Ramos (cell line): Measurements from ENCODE around the gene RTKN.
"Not testable (repeated sequence)": the region's sequence is repeated elsewhere in the genome, so short reads cannot be mapped to it uniquely, and the experiment has no call there.

Experiments
- in situ Hi-C: fragments of 300-500 bp; cut with MboI; formaldehyde crosslinking; loops from one replicate; pipeline ENCODE4 v1.14.3; 2022; ENCODE audit warnings: low sequenced_read_pairs; ENCODE audit not compliant: unreplicated experiment

The RTKN gene, protein sequence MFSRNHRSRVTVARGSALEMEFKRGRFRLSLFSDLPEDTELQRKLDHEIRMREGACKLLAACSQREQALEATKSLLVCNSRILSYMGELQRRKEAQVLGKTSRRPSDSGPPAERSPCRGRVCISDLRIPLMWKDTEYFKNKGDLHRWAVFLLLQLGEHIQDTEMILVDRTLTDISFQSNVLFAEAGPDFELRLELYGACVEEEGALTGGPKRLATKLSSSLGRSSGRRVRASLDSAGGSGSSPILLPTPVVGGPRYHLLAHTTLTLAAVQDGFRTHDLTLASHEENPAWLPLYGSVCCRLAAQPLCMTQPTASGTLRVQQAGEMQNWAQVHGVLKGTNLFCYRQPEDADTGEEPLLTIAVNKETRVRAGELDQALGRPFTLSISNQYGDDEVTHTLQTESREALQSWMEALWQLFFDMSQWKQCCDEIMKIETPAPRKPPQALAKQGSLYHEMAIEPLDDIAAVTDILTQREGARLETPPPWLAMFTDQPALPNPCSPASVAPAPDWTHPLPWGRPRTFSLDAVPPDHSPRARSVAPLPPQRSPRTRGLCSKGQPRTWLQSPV

DNA sequence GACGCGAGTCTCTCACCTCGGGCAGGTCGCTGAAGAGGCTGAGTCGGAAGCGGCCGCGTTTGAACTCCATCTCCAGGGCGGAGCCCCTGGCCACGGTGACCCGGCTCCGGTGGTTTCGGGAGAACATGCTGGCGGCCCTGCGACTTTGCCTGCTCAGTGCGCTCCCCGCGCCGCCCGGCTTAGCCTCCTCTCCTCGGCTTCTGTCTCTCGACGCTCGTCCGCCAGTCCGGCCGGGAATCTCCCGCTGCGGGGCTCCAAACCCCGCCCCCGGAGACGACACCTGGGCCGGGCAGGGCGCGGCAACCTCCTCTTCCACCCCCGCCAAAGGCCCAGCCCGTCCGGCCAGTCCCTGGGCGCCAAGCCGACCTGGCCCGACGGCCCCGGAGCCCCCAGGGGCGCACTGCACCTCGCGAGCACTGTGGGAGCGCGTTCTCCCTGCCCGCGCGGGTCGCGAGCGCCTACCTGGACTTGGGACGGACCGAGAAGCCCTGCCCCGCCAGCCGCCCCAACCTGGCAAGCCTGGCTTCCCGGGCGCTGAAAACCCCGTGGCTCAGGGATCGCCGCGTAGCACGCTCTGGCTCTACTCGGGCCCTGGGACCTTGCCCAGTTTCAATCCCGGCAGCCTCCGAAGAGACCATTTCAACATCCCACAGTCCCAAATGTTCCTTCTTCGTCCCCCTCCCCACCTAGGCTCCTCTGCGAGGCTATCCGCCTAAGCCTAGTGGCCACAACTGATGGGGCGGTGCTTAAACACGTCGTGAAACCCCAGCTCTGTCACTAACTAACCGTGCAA, at the start of gene RTKN:
Gene RTKN (minus strand): TSS at position 248 of the 793 bp plus-strand sequence. CDS start 121 bp downstream, at position 127.
- in situ Hi-C loops = no loop called here

DNA sequence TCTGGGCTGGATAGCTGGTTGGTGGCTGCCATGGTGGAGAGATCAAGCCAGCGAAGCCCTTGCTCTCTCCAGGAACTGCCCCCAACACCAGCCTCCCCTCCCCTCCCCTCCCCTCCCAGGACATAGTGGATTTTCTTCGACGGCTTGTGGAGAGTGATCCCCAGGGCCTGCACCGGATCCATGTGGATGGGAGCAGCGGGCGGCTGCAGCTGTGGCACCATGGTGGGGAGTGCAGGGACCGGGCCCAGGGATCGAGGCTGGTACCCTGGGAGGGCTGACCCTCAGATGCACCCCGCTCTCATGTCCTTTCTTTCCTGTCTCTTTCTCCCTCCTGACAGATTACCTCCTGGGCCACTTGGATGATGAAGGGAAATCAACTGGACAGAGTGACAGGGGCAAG, 48.2 kb upstream of the RTKN start:
- in situ Hi-C loops = no loop called here

DNA sequence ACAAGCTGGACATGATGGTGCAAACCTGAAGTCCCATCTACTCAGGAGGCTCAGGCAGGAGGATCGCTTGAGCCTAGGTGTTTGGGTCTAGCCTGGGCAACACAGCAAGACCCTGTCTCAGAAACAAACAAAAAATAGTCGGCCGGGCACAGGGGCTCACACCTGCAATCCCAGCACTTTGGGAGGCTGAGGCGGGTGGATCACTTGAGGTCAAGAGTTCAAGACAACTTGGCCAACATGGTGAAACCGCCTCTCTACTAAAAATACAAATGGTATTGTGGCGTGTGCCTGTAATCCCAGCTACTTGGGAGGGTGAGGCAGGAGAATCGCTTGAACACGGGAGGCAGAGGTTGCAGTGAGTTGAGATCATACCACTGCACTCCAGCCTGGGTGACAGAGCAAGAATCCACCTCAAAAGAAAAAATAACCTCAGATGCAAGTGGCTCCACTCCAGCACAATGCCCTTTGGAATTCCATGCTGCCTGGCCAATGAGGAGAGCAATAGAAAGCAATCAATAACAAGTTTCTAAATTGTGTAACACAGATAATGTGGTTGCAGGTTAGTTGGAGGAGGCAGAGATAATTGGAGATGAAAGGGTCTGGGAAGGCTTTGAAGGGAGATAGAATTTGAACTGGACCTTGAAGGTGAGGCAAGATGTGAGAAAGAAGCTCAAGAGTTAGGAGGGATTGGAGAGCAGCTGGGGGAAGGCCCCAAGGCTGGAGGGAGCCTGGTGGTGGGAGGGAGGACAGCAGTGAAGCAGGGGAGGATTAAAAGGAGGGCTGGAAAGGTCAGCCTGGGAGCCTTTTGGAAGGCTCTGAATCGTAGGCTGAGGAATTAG, 47.1 kb upstream of the RTKN start:
- in situ Hi-C loops = no loop called here

DNA sequence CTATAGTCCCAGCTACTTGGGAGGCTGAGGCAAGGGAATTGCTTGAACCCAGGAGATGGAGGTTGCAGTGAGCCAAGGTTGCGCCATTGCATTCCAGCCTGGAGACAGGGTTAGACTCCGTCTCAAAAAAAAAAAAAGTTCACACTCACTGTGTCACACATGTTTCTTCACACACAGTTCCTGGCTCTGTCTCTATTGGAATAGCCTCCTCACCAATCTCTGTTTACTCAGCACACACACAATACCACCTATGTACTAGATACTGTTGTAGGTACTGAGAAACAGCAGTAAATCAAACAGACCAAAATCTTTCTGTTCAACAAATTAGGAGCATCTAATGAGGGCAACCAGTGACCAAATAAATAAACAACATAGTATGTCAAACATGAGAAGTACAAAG, 44.4 kb upstream of the RTKN start:
- in situ Hi-C loops = no loop called here

DNA sequence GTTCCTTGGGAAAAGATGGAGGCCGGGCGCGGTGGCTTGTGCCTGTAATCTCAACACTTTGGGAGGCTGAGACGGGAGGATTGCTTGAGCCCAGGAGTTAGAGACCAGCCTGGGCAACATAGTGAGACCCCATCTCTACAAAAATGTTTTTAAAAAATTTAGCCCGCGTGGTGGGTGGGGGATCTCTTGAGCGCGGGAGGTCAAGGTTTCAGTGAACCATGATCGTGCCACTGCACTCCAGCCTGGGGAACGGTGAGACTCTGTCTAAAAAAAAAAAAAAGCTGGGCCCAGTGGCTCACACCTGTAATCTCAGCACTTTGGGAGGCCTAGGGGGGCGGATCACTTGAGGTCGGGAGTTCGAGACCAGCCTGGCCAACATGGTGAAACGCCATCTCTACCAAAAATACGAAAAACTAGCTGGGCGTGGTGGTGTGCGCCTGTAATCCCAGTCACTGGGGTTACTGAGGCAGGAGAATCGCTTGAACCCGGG, 42.0 kb upstream of the RTKN start:
- in situ Hi-C loops = not testable (repeated sequence)

DNA sequence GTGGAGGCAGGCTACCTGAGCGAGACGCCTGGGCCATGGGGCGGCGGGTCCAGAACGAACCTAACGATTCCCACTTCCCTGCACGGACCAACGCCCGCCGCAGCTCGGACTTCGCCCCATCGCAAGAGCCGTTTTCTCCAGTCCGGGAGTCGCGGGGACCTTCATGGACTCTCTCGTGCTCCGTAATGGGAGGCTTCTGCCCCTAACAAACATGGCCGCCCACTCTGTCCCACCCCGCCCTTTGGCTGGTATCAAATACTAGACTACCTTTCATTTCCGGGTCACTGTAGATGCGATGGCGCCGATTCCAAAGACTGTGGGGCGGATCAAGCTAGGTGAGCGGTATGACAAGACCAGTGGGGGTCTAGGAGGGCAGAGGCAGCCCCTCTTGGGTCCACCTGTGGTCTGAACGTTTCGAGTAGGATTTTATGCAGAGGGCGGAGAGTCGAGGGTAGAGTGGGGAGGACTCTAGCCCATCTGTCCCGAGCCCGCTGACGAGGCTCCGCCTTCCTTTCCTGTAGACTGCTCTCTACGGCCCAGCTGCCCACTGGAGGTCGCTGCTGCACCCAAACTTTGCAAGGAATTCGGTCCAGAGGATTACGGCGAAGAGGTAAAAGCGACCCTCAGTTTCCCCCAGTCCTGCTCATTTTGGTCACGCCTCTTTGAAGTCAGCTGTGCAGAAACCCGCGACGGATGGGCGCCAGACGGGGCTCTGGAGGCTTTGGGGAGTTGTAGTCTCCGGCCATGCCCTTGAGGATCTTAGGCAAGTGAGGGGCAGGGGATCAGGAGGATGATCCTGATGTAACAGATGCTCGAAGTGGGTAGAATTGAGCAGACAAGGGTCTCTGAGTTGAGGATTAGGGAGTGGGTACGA, 41.3 kb upstream of the RTKN start, which contains the start of the genes CCDC142 and TTC31:
Gene CCDC142 (minus strand): TSS at position 198 of the 874 bp plus-strand sequence. CDS start 161 bp downstream, at position 37.
Gene TTC31 (plus strand): TSS at position 281 of the 874 bp plus-strand sequence. CDS start 15 bp downstream, at position 296.
- in situ Hi-C loops = no loop called here

DNA sequence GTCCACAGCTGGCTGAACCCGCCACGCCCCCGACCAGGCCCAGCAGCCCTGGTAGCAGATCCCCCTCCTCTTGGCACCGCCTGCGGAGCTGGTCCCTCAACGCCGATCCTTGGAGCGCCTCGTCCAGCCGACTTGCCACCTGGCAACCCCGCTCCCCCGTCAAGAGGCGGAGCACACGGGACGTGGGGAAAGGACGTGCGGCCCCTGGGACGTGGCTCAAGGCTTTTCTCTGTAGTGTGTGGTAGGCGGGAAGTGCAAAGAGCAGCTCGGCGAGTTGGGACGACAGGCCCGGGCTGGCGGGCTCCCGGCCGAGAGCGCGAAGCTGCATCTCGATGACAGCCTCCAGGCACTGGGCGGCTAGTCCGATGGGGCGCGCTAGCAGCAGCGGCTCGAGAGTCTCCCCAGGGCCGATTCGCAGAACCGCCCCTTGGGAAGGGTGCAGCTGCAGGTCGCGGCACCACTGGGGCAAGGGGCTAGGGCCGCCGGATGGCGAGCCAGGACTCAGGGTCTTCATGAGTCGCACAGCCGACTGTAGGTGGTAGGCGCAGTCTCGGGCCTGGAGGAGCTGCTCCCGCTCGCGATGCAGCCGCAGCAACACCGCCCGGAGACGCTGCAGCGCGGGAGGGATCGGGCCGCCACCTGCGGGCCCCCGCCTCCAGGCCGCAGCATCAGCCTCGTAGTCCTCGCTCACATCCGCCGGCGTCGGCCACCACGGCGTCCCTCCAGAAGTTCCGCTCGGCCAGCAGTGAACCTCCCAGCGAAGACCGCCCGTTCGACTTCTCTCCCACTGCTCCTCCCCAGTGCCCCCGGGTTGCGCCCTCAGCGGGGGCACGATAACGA, 40.4 kb upstream of the RTKN start:
- in situ Hi-C loops = no loop called here

DNA sequence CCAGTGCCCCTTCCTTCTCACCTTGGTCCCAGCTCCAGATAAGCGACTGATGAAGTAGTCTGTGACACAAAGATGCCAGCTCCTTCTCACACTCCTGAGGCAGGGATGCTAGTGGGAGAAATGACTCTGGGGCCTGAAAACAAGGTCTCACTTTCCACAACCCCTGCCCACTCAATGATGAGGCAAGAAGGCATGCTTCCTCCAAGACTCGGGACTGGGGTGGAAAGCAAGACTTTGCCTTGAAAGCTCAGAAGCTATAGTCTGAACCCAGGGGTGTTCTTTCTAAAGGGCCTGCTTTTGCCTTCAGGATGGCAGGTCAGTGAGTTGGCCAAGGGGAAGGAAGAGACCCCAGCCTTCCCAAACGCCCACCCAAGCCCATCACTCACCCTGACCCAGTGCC, 39.7 kb upstream of the RTKN start:
- in situ Hi-C loops = no loop called here

DNA sequence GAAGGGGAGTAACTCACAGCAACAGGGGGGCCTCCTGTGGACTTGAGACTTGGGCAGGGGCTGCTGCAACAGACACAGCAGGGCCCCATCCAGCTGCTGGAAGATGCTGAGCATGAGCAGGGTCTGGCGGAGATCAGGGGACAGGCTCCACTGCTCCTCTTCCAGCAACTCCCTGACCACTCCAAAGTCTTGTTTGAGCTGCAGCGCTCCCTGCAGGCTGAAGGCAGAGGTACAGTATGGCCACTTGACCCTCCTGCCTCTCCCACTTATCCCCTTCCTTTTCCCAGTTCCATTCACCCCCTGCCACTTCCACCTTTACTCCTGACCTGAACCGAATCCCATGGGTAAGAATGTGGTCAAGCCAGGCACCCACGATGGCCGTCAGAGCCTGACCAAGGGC, 33.2 kb upstream of the RTKN start:
- in situ Hi-C loops = no loop called here

DNA sequence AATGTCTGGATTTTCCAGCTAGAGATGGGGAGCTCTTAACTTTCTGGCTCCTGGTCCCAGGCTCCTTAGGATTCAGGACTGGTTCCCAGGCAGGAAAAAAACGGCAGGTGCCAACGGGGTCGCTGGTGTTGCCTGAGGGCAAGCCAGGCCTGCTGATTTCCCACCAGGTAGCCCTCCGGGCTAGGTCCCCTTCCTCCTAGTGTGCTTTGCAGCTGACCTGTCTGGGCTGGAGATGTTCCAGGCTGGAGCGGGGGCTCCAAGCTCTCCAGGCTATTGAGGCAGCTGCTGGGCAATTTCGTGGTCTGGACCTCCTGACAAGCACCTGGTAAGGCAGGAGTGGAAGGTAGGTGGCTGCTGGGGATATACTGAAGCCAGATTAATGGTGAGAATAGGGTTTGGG, 32.7 kb upstream of the RTKN start:
- in situ Hi-C loops = no loop called here

DNA sequence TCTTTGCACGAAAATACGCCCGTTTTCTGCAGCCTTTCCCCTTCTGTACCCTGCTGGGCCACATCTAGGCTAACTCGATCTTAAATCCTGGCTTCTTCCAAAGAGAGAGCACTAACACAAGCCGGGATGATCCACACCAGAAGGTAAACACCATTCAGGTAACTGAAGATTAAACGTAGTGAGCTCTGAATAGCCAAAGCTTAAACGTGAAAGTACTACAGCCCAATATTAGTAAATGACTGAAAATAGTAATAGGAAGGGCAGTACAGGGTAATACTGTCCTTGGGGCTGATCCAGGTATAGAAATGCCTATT, 31.2 kb upstream of the RTKN start:
- in situ Hi-C loops = no loop called here

DNA sequence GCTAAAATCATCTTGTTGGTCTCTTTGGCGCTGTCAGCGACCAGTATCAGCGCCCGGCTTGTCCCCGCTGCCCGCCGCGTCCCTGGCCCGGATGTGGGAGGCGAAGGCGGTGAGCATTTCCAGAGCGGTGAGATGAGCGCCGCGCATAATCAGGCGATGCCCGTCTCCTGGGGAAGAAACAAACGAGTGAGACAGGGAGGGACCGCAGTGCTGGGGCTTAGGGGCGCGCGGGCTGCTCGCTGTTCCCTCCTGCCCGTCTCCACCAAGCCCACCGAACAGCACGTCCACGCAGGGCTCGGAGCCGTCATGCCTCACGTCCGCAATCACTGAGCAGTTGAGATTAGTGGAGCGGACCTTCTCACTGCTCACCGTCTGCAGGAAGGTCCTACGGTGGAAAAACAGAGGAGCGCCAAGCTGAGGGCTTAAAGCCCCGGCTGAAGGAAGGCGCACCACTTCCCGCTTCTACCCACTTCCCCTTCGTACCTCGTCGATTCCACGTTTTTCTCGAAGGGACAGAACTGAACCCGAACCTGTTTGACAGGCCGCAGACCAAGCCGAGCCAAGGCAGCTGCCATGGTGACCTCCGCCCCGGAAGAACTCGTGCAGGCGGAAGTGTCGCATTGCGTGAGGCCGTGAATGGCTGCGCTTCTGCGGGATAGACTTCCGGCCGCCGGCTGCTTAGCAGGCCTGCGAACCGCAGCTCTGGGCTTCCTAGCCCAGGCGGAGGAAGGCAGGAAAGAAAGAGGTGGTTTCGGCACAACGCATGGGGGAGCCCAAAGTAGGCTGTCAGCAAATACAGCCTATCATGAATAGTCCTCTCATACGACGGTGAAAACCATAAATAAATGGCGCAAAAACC, 30.6 kb upstream of the RTKN start, which contains the start of gene MRPL53:
Gene MRPL53 (minus strand): TSS at position 595 of the 859 bp plus-strand sequence. CDS start 20 bp downstream, at position 575.
- in situ Hi-C loops = no loop called here

DNA sequence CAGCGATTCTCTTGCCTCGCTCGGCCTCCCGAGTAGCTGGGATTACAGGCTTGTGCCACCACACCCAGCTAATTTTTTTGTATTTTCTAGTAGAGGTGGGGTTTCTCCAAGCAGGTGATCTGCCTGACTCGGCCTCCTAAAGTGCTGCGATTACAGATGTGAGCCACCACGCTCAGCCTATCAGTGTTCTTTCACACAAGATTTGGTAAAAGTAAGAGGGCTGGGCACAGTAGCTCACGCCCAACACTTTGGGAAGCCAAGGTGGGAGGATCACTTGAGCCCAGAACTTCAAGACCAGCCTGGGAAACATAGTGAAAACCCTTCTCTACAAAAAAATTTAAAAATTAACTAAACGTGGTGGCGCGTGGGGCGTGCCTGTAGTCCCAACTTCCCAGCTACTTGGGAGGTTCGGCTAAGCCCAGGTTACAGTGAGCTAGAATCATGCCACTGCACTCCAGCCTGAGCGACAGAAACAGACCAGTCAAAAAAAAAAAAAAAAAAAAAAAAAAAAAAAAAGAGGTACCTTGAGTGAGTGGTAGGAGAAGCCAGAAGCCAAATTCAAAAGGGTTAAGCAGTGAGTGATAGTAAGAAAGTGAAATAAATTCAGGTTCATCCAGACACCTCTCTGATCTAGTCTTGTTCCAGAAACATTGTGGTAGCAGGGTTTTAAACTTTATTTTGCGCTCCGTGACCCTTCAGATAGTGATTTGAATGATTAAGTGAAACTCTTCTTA, 29.8 kb upstream of the RTKN start:
- in situ Hi-C loops = no loop called here

DNA sequence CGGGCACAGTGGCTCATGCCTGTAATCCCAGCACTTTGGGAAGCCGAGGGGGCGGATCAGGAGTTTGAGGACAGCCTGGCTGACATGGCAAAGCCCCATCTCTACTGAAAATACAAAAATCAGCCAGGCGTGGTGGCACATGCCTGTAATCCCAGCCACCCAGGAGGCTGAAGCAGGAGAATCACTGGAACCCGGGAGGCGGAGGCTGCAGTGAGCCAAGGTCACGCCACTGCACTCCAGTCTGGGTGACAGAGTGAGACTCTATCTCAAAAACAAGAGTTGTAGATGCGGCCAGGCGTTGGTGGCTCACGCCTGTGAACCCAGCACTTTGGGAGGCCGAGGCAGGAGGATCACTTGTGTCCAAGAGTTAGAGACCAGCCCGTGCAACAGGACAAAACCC, 29.0 kb upstream of the RTKN start:
- in situ Hi-C loops = not testable (repeated sequence)

DNA sequence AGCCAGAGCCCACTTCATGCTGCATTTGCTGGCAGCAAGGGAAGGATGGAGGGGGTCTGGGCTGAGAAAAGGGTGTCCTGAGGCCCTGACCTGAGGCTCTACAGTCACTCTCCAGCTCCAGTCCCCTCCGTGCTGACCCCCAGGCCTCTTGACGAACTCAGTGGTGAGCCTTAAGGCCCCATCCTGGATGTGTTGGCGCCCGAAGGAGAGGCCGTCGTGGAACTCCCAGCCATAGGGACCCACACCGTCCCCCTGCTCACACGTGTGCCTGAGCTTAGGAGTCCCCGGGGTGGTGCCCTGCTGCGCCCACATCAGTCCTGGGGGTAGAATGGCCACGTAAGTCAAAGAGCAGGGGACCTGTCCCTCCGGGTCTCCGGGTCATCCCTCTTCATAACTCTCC, 22.7 kb upstream of the RTKN start:
- in situ Hi-C loops = no loop called here

DNA sequence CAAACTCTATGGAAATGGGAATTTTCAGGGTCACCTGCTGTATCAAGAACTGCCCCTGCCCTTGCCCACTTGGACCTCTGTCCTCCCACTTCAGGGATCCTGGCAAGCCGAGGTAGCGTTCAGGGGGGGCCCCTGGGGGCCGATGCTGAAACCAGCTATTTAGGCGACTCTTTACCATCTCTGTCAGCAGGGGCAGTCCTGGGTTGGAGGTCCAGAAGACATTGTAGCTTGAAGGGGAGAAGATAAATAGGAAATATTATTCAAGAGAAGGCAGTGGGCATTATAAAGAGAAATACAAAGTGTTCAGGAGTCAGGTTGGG, 21.0 kb upstream of the RTKN start:
- in situ Hi-C loops = no loop called here
